NB4 (cell line): ENCODE data around the gene TOPORS.
"Not testable (repeated sequence)": the region's sequence is repeated elsewhere in the genome, so short reads cannot be mapped to it uniquely, and the experiment has no call there.

Experiments
- DNase-seq: peaks from one replicate; pipeline ENCODE4 v3.0.0; 2010; ENCODE audit warnings: low read depth
- H3K4me3 ChIP-seq: one replicate; pipeline ENCODE4 v1.5.1; 2011; ENCODE audit warnings: mild to moderate bottlenecking, low read depth, low read length, moderate library complexity
- MYC ChIP-seq: IDR thresholded peaks from 2 replicates; pipeline ENCODE4 v1.6.1; 2011; ENCODE audit warnings: low read depth, low read length
- POLR2A ChIP-seq: IDR thresholded peaks from 2 replicates; pipeline ENCODE4 v1.6.1; 2011; ENCODE audit warnings: mild to moderate bottlenecking; ENCODE audit not compliant: insufficient read length; ENCODE audit errors: extremely low read depth
- TF ChIP-seq, protein P1 (sequence below): IDR thresholded peaks from 2 replicates; pipeline ENCODE4 v1.6.1; 2011; ENCODE audit warnings: low read depth, low read length
- TF ChIP-seq, protein P2 (sequence below): IDR thresholded peaks from one replicate; pipeline ENCODE4 v1.5.1; 2012; ENCODE audit warnings: low read depth, low read length

Gene TOPORS

DNA sequence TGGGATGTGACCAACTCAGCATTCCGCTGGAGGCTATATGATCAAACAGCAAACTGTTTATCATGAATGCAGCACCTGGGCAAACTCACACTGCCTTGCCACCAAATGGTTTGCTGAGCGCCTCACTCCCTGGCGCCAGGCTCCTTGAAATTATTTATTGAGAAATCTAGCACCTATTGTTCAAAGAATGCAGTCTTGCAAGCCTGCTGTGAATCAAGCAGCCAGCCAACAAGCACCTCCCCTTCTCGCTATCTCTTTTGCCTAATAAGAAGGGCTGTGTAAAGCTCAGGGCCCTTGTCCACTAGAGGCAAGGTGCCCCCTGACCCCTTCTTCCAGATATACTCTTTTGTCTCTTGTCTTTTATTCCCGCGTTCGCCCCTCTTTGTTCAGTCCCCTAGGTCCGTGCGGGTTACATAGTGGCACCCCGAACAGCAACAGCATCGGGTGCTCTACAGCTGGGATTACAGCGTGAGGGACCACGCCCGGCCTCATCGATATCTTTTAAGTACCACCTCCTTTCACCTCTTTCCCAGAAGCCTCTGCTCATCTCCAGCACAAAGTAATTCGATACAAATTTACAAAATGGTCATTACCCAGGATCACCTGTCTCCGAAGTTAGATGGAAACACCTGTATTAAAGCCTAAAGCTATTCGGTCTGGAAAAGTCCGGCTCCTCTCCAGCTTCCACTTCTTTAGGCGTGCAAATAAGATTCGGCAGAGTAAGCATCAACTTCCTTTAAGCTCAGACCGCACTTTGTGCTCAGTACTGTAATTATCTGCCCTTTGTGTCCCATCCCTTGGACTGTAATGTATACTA is 27.3 kb downstream of the TOPORS start:
- TF ChIP-seq MYC (no peak), POLR2A (no peak)
- TF ChIP-seq, protein P1, sequence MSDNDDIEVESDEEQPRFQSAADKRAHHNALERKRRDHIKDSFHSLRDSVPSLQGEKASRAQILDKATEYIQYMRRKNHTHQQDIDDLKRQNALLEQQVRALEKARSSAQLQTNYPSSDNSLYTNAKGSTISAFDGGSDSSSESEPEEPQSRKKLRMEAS = no peak
- peak; percentile 51 for DNase-seq
- peak overlapping the region; percentile 86 for H3K4me3 ChIP-seq

GRCh38 chr9:32524558-32524891 is 27.9 kb downstream of the TOPORS start:
- H3K4me3 ChIP-seq, DNase-seq: not testable (repeated sequence)

DNA sequence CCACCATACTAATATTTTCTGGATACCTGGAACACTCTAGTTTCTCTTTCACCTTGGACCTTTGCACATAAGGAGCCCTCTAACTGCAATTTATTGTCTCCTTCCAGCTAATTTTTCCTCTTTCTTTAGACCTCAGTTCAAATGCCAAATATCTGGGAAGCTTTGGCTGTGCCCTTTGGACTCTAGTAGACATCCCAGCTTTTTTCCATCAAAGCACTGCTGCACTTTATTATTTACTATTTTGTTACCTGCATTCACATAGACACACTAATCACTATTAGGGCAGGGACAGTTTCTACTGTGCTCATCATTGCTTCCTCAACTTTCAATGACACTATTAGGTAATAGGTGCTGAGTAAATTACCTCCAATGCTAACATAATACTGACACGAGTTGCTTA is 28.5 kb downstream of the TOPORS start:
- TF ChIP-seq, protein P1 = no peak
- TF ChIP-seq, protein P2, sequence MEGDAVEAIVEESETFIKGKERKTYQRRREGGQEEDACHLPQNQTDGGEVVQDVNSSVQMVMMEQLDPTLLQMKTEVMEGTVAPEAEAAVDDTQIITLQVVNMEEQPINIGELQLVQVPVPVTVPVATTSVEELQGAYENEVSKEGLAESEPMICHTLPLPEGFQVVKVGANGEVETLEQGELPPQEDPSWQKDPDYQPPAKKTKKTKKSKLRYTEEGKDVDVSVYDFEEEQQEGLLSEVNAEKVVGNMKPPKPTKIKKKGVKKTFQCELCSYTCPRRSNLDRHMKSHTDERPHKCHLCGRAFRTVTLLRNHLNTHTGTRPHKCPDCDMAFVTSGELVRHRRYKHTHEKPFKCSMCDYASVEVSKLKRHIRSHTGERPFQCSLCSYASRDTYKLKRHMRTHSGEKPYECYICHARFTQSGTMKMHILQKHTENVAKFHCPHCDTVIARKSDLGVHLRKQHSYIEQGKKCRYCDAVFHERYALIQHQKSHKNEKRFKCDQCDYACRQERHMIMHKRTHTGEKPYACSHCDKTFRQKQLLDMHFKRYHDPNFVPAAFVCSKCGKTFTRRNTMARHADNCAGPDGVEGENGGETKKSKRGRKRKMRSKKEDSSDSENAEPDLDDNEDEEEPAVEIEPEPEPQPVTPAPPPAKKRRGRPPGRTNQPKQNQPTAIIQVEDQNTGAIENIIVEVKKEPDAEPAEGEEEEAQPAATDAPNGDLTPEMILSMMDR = no peak
- no peak for TF ChIP-seq POLR2A
- TF ChIP-seq MYC = no peak
- DNase-seq = no peak
- no peak overlapping the region for H3K4me3 ChIP-seq

- DNase-seq = no peak
- no peak for TF ChIP-seq POLR2A
- TF ChIP-seq MYC = no peak
- TF ChIP-seq, protein P1 = no peak
- TF ChIP-seq, protein P2 = no peak
- no peak overlapping the region for H3K4me3 ChIP-seq
These were observed 34.1 kb downstream of the TOPORS start for GRCh38 chr9:32518276-32518675.

GRCh38 chr9:32516241-32516640 is 36.1 kb downstream of the TOPORS start:
- TF ChIP-seq POLR2A (no peak), MYC (no peak)
- TF ChIP-seq, protein P1 = no peak
- TF ChIP-seq, protein P2 = no peak
- no peak for DNase-seq

DNA sequence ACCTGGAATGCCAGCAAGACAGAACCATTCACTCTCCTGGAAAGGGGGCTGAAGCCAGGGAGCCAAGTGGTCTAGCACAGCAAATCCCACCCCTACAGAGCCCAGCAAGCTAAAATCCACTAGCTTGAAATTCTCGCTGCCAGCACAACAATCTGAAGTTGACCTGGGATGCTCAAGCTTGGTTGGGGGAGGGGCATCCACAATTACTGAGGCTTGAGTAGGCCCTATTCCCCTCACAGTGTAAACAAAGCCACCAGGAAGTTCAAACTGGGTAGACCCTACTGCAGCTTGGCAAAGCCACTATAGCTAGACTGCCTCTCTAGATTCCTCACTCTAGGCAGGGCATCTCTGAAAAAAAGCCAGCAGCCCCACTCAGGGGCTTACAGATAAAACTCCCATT is 43.7 kb downstream of the TOPORS start:
- TF ChIP-seq, protein P1 = no peak
- no peak for TF ChIP-seq MYC
- TF ChIP-seq, protein P2 = no peak
- no peak for TF ChIP-seq POLR2A
- no peak for DNase-seq
- H3K4me3 ChIP-seq = no peak overlapping the region

More at GRCh38 chr9:32516241-32516640, 36.1 kb downstream of the TOPORS start:
- H3K4me3 ChIP-seq = no peak overlapping the region

DNA sequence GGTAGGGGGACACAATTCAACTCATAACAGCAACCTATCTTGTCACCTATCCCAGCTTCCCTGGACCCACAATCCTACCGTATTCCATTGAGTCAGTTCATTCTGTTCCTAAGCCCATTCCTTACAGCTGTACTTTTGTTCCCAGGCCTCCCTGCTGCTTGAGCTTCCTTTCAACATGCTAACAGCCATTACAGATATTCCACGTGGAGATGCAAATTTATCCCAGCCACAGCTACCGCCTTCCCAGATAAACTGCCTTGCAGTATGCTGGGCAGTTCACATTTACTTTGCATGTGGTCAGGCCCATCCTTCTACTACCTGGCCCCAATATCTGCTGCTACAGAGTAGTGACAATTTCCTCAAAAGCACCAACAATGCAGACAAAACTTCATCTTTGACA is 49.4 kb downstream of the TOPORS start:
- no peak for DNase-seq
- TF ChIP-seq, protein P1 = no peak
- TF ChIP-seq, protein P2 = no peak
- TF ChIP-seq POLR2A = no peak
- no peak for TF ChIP-seq MYC
- H3K4me3 ChIP-seq = no peak overlapping the region
